Left lung (tissue), 10 donors: Measurements from ENCODE around the gene ADCY2. TPM values are rescaled to one million over a fixed set of nuclear protein-coding genes. Genes with fewer than 3 reads are reported as not detected.

Experiments used
- ATAC-seq: fragments of 200-7000 bp; cut with Tn5 transposase; one replicate; pipeline ENCODE4 v1.9.1; 2020; ENCODE audit warnings: moderate library complexity
- DNase-seq, 4 donors: peaks; one replicate each; pipeline ENCODE4 v3.0.0-alpha.2; 2013 to 2020
- H3K27ac ChIP-seq, 2 donors: fragments of 200-600 bp; sonication (generic) in 1 of 2; one replicate each; pipeline versions ENCODE4 v1.5.0 to v1.8.0; 2020 to 2021
- H3K27me3 ChIP-seq, 2 donors: fragments of 200-600 bp; sonication (generic) in 1 of 2; one replicate each; pipeline versions ENCODE4 v1.5.0 to v1.8.0; 2020 to 2021
- H3K36me3 ChIP-seq, 2 donors: fragments of 200-600 bp; sonication (generic) in 1 of 2; one replicate each; pipeline versions ENCODE4 v1.5.0 to v1.8.0; 2020 to 2021
- H3K4me1 ChIP-seq, 2 donors: fragments of 200-600 bp; one replicate each; pipeline ENCODE4 v1.8.0; 2021
- H3K4me3 ChIP-seq, 2 donors: fragments of 200-600 bp; sonication (generic) in 1 of 2; one replicate each; pipeline versions ENCODE4 v1.5.0 to v1.8.0; 2020 to 2021; ENCODE audit warnings: mild to moderate bottlenecking in 1 of 2
- H3K9me3 ChIP-seq, 2 donors: fragments of 200-600 bp; sonication (generic) in 1 of 2; one replicate each; pipeline versions ENCODE4 v1.5.0 to v1.8.0; 2020 to 2021
- intact Hi-C, 2 donors: fragments of 100-400 bp; cut with DNase I; formaldehyde crosslinking; loops; one replicate each; pipeline versions ENCODE4 v1.11.2 to v1.14.2; 2022
- polyA plus RNA-seq, 6 donors: library from polyadenylated mRNA; unstranded; fragments of 120-200 nt; gene quantifications; one replicate each; pipeline ENCODE4 v1.2.1, GENCODE V29; 2013; ENCODE audit not compliant: insufficient read length in 6 of 6
- total RNA-seq, 2 donors: library from RNA; stranded (reverse); fragmentation: NEBNext Ultra II Directional; extraction: Animal tissue kit (Norgen Biotek cat#: 25700); gene quantifications; one replicate each; pipeline ENCODE4 v1.2.1, GENCODE V29; 2021
- TF ChIP-seq, protein P1 (sequence below), 2 donors: fragments of 200-600 bp; sonication (generic) in 1 of 2; IDR thresholded peaks; one replicate each; pipeline versions ENCODE4 v1.5.0 to v1.8.0; 2021; ENCODE audit warnings: antibody characterized with exemption in 2 of 2
- donor health status: DM: no; HTN: yes; CAD: no.
- donor health status: DM: no; HTN: no; CAD: no.

The ADCY2 gene
- total and polyA plus RNA-seq, 8 donors = 0.34 to 14.0 (median 9.6) TPM

DNA sequence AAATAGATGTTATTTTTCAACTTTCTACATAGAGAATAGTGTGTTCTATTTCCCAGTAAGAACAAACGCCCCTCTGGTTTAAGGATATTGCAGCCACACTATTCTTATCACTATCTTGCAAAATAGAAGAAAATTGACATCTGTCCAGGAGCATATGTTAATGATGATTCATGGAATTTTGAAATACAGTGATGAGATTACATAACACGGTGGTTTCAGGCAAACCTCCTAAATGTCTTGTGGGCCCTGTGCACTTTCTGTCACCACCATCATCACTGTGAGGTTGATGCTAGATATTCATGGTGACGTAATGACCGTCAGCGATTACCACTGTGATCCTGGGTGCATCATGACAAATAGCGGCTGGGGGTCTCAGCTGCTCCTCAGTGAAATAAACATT is 406.9 kb downstream of the ADCY2 start:
- intact Hi-C loops = no loop called here
- Histone ChIP-seq H3K4me1 (peaks cover 0 to 14% of the 10 kb centered on the region in 2 donors), H3K27ac (no peak overlapping the region), H3K4me3 (no peak overlapping the region), H3K27me3 (no peaks in the 10 kb centered on the region), H3K36me3 (no peaks in the 10 kb centered on the region), H3K9me3 (no peaks in the 10 kb centered on the region)
- TF ChIP-seq, protein P1, sequence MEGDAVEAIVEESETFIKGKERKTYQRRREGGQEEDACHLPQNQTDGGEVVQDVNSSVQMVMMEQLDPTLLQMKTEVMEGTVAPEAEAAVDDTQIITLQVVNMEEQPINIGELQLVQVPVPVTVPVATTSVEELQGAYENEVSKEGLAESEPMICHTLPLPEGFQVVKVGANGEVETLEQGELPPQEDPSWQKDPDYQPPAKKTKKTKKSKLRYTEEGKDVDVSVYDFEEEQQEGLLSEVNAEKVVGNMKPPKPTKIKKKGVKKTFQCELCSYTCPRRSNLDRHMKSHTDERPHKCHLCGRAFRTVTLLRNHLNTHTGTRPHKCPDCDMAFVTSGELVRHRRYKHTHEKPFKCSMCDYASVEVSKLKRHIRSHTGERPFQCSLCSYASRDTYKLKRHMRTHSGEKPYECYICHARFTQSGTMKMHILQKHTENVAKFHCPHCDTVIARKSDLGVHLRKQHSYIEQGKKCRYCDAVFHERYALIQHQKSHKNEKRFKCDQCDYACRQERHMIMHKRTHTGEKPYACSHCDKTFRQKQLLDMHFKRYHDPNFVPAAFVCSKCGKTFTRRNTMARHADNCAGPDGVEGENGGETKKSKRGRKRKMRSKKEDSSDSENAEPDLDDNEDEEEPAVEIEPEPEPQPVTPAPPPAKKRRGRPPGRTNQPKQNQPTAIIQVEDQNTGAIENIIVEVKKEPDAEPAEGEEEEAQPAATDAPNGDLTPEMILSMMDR (IDR thresholded peaks at IDR 0.05) = no peak
- no peak for DNase-seq
- ATAC-seq = no peak

DNA sequence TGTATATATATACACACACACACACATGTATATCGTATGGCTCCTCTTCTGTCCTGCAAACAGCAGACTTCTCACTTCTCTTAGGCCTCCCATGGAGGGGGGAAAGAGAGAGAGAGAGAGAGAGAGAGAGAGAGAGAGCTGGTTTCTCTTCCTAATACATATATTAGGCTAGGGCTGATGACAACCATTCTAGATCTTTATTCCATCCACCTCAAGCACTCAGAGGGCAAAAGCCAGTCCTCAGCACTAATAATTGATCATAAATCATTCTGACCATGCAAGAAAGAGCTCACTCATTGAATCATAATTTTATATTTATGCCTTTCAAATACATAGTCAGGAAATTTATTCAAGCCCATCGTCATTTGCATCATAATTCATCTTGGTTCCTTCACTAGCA is 408.0 kb downstream of the ADCY2 start:
- Histone ChIP-seq H3K9me3 (no peaks in the 10 kb centered on the region), H3K4me3 (no peak overlapping the region), H3K4me1 (peaks cover 0 to 14% of the 10 kb centered on the region in 2 donors), H3K27me3 (no peaks in the 10 kb centered on the region), H3K27ac (no peak overlapping the region), H3K36me3 (no peaks in the 10 kb centered on the region)
- no peak for ATAC-seq
- TF ChIP-seq, protein P1 (IDR thresholded peaks at IDR 0.05) = no peak
- intact Hi-C loops = no loop called here
- no peak for DNase-seq

DNA sequence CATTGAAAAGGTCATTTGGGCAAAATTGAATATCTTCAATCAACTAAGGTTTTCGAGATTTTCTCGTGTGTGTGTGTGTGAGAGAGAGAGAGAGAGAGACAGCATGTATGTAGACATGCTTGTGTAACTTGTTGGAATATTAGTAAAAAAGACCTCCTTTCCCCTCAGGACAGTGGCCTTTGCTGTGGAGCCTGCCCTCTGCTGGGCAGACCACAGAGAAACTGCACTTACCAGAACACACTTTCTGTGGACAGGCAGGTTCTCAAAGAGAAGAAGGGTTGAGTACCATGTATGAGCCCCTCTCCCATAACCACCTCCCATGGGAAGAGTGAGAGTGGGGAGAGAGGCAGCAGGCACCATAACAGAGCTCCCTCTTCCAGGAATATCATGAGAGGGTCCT is 409.4 kb downstream of the ADCY2 start:
- intact Hi-C loops = no loop called here
- no peak for DNase-seq
- H3K27me3 ChIP-seq = no peaks in the 10 kb centered on the region
- no peak overlapping the region for H3K27ac ChIP-seq
- TF ChIP-seq, protein P1 (IDR thresholded peaks at IDR 0.05) = no peak
- peaks cover 0 to 14% of the 10 kb centered on the region in 2 donors for H3K4me1 ChIP-seq
- H3K36me3 ChIP-seq = no peaks in the 10 kb centered on the region
- H3K9me3 ChIP-seq = no peaks in the 10 kb centered on the region
- no peak overlapping the region for H3K4me3 ChIP-seq
- no peak for ATAC-seq

DNA sequence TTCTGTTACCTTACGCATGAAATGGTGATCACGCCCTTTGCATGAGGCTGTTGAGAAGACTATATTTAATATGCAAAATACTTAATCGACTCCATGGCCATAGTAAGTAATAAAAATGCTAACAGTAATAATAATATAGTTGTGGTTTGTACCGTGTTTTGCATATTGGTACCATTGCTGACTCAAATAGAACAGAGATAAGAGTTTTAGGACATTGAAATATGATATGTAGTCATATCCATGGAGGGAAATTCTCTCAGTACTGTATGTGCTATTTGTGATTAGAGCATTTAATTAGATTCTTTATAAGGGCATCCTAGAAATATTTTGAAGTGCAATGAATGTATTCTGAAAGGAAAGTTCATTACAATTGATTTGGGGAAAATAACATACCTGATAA is 413.1 kb downstream of the ADCY2 start:
- Histone ChIP-seq H3K4me3 (no peak overlapping the region), H3K9me3 (no peaks in the 10 kb centered on the region), H3K36me3 (no peaks in the 10 kb centered on the region), H3K27me3 (peaks cover 0 to 6% of the 10 kb centered on the region in 2 donors), H3K27ac (no peak overlapping the region), H3K4me1 (no peaks in the 10 kb centered on the region)
- DNase-seq (no peak), ATAC-seq (no peak)
- TF ChIP-seq, protein P1 (IDR thresholded peaks at IDR 0.05) = no peak
- intact Hi-C loops = no loop called here

DNA sequence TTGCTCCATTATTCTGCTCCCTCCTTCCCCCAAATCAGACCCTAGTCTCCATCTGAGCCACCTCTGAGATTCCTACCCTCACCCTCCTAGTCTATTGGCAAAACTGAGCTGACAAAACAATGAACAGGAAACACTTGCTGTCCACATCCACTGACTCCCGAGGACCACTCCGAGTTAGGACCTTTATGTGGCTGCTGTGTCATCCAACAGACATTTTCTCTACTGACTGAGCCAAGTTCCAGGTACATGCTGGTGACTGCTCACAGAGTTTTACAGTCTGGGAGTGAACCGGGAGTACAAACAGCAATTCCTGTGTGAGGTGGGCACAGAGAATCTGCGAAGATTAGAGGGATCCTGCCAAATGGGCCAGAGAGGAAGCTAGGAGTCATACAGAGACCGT is 415.8 kb downstream of the ADCY2 start:
- no peak overlapping the region for H3K27ac ChIP-seq
- H3K4me3 ChIP-seq = no peak overlapping the region
- DNase-seq (no peak), ATAC-seq (no peak)
- H3K27me3 ChIP-seq = peaks cover 0 to 19% of the 10 kb centered on the region in 2 donors
- intact Hi-C loops = no loop called here
- H3K36me3 ChIP-seq = no peaks in the 10 kb centered on the region
- no peaks in the 10 kb centered on the region for H3K9me3 ChIP-seq
- peaks cover 0 to 12% of the 10 kb centered on the region in 2 donors for H3K4me1 ChIP-seq
- TF ChIP-seq, protein P1 (IDR thresholded peaks at IDR 0.05) = no peak
